Panc1 (cell line): Measurements from ENCODE around the gene TRABD2B. TPM values are rescaled to one million over a fixed set of nuclear protein-coding genes. Genes with fewer than 3 reads are reported as not detected.

ENCODE experiments used
- ATAC-seq: fragments of 200-7000 bp; cut with Tn5 transposase; 2 replicates; pipeline ENCODE4 v1.9.1; 2020; ENCODE audit warnings: mild to moderate bottlenecking, moderate library complexity
- BruUV-seq: library from RNA; stranded (reverse); fragments of 400-500 nt; replicated peaks from 2 replicates; lab custom pipeline; 2021; lab: Mats Ljungman, UMichigan
- CTCF ChIA-PET: fragments of 300-600 bp; sonication (Branson Sonifier 250); formaldehyde crosslinking; loops from one replicate; lab custom pipeline; 2022; ENCODE audit warnings: antibody characterized with exemption; lab: Charles Lee
- POLR2A ChIA-PET: fragments of 300-600 bp; sonication (Branson Sonifier 250); formaldehyde crosslinking; loops from one replicate; lab custom pipeline; 2022; ENCODE audit warnings: antibody characterized with exemption; lab: Charles Lee
- DNase-seq: peaks from one replicate; pipeline ENCODE4 v3.0.0-alpha.2; 2010; ENCODE audit warnings: low read depth, low spot score
- H3K27ac ChIP-seq: 2 replicates; pipeline ENCODE4 v1.5.1; 2011; ENCODE audit warnings: mild to moderate bottlenecking, low read length, inconsistent platforms
- H3K27me3 ChIP-seq: fragments of 200-500 bp; sonication (Bioruptor generic); 2 replicates; pipeline ENCODE4 v1.6.0; 2014; ENCODE audit warnings: low read length, inconsistent platforms; ENCODE audit not compliant: control insufficient read depth, insufficient read depth
- H3K36me3 ChIP-seq: fragments of 200-500 bp; sonication (Bioruptor generic); 2 replicates; pipeline ENCODE4 v1.5.1; 2014; ENCODE audit warnings: inconsistent platforms, mild to moderate bottlenecking, low read length, moderate library complexity; ENCODE audit not compliant: control insufficient read depth, insufficient read depth
- H3K4me1 ChIP-seq: 2 replicates; pipeline ENCODE4 v1.5.1; 2011; ENCODE audit warnings: inconsistent platforms, mild to moderate bottlenecking, low read length, moderate library complexity; ENCODE audit not compliant: control insufficient read depth, insufficient read depth
- H3K4me3 ChIP-seq, 2 experiments: 2 replicates each; pipeline ENCODE4 v1.5.1; 2011 to 2012; ENCODE audit warnings: low read depth in 2 of 2, low read length in 2 of 2, mild to moderate bottlenecking in 2 of 2, inconsistent platforms in 1 of 2, moderate library complexity in 1 of 2
- H3K9me3 ChIP-seq: fragments of 200-500 bp; sonication (Bioruptor generic); 2 replicates; pipeline ENCODE4 v1.5.1; 2014; ENCODE audit warnings: low read depth, mild to moderate bottlenecking, inconsistent platforms, low read length, moderate library complexity; ENCODE audit not compliant: control insufficient read depth, insufficient read depth
- POLR2AphosphoS5 ChIP-seq: IDR thresholded peaks from 2 replicates; pipeline ENCODE4 v1.6.1; 2012; ENCODE audit warnings: mild to moderate bottlenecking, low read depth, low read length, moderate library complexity
- SIN3A ChIP-seq: IDR thresholded peaks from 2 replicates; pipeline ENCODE4 v1.6.1; 2012; ENCODE audit warnings: low read depth, mild to moderate bottlenecking, low read length, moderate library complexity, borderline replicate concordance; ENCODE audit not compliant: insufficient read depth
- TCF7L2 ChIP-seq: IDR thresholded peaks from 2 replicates; pipeline ENCODE4 v1.6.1; 2011; ENCODE audit warnings: mild to moderate bottlenecking, low read depth, low read length, inconsistent platforms
- in situ Hi-C: cut with HindIII; loops from 2 replicates; pipeline ENCODE4 v1.10.0; 2016; ENCODE audit warnings: low sequenced_read_pairs, low pct_unique_long_range_greater_than_20kb
- intact Hi-C: fragments of 100-400 bp; cut with micrococcal nuclease; formaldehyde crosslinking; loops from one replicate; pipeline ENCODE4 v1.10.0; 2022; ENCODE audit not compliant: unreplicated experiment
- total RNA-seq: library from RNA; stranded (reverse); gene quantifications from one replicate; pipeline ENCODE4 v1.2.1, GENCODE V29; 2021; ENCODE audit not compliant: unreplicated experiment
- TF ChIP-seq, protein P1 (sequence below): fragments of 450-650 bp; IDR thresholded peaks from 2 replicates; pipeline ENCODE4 v1.5.1; 2017; ENCODE audit warnings: mild to moderate bottlenecking
- TF ChIP-seq, protein P2 (sequence below), 2 experiments: IDR thresholded peaks; 2 replicates each; pipeline ENCODE4 v1.6.1; 2011 to 2012; ENCODE audit warnings: low read depth in 2 of 2, control low read depth in 1 of 2, low read length in 1 of 2, mild to moderate bottlenecking in 1 of 2, moderate library complexity in 1 of 2; ENCODE audit not compliant: insufficient read depth in 1 of 2

TRABD2B gene
- total RNA-seq, 1 experiment from 2014 or later: not detected

- Histone ChIP-seq H3K9me3 (no peaks in the 10 kb centered on the region), H3K36me3 (no peaks in the 10 kb centered on the region), H3K4me3 (no peak overlapping the region), H3K27ac (no peak overlapping the region), H3K4me1 (no peaks in the 10 kb centered on the region), H3K27me3 (no peaks in the 10 kb centered on the region)
- no peak for TF ChIP-seq SIN3A
- TF ChIP-seq, protein P1, sequence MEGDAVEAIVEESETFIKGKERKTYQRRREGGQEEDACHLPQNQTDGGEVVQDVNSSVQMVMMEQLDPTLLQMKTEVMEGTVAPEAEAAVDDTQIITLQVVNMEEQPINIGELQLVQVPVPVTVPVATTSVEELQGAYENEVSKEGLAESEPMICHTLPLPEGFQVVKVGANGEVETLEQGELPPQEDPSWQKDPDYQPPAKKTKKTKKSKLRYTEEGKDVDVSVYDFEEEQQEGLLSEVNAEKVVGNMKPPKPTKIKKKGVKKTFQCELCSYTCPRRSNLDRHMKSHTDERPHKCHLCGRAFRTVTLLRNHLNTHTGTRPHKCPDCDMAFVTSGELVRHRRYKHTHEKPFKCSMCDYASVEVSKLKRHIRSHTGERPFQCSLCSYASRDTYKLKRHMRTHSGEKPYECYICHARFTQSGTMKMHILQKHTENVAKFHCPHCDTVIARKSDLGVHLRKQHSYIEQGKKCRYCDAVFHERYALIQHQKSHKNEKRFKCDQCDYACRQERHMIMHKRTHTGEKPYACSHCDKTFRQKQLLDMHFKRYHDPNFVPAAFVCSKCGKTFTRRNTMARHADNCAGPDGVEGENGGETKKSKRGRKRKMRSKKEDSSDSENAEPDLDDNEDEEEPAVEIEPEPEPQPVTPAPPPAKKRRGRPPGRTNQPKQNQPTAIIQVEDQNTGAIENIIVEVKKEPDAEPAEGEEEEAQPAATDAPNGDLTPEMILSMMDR: peak; percentile 81
- peak; percentile 20 for DNase-seq
- intact Hi-C loops: no loop called here
- no TSS peak for BruUV-seq
- ChIA-PET CTCF (no interaction called here), POLR2A (no interaction called here)
- peak; percentile 75; the same call in 1 of the 2 replicates for ATAC-seq
- in situ Hi-C loops: no loop called here
These were observed 241.8 kb downstream of the TRABD2B start for GRCh38 chr1:47755101-47755990.

GRCh38 chr1:47754221-47754620, 243.0 kb downstream of the TRABD2B start:
- Histone ChIP-seq H3K4me1 (no peaks in the 10 kb centered on the region), H3K36me3 (no peaks in the 10 kb centered on the region), H3K27me3 (no peaks in the 10 kb centered on the region), H3K4me3 (no peak overlapping the region), H3K27ac (no peak overlapping the region), H3K9me3 (no peaks in the 10 kb centered on the region)
- ChIA-PET POLR2A (no interaction called here), CTCF (no interaction called here)
- in situ Hi-C loops: no loop called here
- no TSS peak for BruUV-seq
- DNase-seq (no peak), ATAC-seq (no peak)
- intact Hi-C loops: no loop called here
- TF ChIP-seq TCF7L2 (no peak), POLR2AphosphoS5 (no peak), SIN3A (no peak)
- TF ChIP-seq, protein P1: no peak
- TF ChIP-seq, protein P2, sequence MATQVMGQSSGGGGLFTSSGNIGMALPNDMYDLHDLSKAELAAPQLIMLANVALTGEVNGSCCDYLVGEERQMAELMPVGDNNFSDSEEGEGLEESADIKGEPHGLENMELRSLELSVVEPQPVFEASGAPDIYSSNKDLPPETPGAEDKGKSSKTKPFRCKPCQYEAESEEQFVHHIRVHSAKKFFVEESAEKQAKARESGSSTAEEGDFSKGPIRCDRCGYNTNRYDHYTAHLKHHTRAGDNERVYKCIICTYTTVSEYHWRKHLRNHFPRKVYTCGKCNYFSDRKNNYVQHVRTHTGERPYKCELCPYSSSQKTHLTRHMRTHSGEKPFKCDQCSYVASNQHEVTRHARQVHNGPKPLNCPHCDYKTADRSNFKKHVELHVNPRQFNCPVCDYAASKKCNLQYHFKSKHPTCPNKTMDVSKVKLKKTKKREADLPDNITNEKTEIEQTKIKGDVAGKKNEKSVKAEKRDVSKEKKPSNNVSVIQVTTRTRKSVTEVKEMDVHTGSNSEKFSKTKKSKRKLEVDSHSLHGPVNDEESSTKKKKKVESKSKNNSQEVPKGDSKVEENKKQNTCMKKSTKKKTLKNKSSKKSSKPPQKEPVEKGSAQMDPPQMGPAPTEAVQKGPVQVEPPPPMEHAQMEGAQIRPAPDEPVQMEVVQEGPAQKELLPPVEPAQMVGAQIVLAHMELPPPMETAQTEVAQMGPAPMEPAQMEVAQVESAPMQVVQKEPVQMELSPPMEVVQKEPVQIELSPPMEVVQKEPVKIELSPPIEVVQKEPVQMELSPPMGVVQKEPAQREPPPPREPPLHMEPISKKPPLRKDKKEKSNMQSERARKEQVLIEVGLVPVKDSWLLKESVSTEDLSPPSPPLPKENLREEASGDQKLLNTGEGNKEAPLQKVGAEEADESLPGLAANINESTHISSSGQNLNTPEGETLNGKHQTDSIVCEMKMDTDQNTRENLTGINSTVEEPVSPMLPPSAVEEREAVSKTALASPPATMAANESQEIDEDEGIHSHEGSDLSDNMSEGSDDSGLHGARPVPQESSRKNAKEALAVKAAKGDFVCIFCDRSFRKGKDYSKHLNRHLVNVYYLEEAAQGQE (IDR thresholded peaks at IDR 0.05; ENCODE audit: insufficient read depth in 1 of 2, low read depth in 2 of 2, low read length in 1 of 2): no peak
